ENCODE measurements around the gene GUCA1C. TPM values are rescaled to one million over a fixed set of nuclear protein-coding genes. Genes with fewer than 3 reads are reported as not detected.

Gene GUCA1C, protein sequence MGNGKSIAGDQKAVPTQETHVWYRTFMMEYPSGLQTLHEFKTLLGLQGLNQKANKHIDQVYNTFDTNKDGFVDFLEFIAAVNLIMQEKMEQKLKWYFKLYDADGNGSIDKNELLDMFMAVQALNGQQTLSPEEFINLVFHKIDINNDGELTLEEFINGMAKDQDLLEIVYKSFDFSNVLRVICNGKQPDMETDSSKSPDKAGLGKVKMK
- total RNA-seq, result not detected
- long read RNA-seq, result 0 reads

DNA sequence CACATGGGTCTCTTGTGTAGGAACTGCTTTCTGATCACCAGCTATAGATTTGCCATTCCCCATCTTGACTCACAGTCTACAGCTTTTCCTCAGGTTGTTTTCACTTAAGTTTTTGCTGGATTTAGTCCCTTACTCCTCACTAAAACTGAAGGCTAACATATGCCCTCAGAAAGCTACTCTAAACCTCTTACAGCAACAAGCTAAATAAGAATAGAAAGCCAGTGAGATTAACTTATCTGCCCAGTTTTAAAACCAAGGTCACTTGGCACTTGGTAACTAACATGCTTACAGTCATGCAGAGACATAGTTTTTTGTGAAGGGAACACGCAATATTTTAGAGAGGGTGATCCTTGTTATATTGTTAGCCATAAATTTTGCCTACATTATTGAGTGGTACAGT lies at the start of gene GUCA1C:
TSS of gene GUCA1C (minus strand) at position 180 of the 400 bp plus-strand sequence. CDS start at position 63, 117 bp downstream.
- intact Hi-C loops (cut with DNase I), result no loop called here
- ATAC-seq (no peak), DNase-seq (no peak)

DNA sequence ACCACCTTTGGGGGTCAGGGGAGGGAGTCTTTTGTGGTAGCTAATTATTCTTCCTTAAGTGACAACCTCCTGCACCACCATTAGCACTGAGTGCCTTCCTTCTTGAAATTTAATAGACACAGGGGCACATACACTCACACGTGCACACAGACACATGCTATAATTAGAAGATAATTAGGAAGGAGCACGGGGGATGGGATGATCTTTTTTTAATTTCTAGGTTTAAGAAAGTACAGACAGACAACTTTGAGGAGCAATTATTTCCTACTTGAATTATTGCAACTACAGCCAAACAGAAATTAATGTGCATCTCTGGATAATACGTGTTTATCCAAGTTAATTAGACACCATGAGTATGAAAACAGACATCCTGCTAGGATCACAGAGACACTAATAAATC lies 44.8 kb upstream of the GUCA1C start:
- ATAC-seq, result no peak
- intact Hi-C loops (cut with DNase I), result no loop called here
- no peak for DNase-seq

DNA sequence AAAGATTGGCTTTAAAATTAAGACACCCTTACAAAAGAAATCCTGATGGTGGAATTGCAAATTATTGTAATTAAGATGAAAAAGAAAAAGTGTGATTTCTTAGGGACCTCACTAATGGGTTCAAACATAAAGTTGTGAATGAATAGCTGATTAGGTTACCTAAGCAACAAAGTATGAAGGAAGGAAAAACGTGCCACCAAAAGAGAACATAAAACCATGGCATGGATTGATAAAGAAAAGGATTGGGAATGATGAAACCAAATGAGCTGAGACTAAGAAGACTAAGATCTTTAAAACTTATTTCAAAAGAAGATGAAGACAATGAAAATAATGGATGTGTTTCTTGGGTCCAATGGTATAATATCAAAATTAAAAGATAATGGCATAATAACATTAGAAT lies 32.2 kb upstream of the GUCA1C start:
- ATAC-seq, result no peak
- intact Hi-C loops (cut with DNase I), result no loop called here

DNA sequence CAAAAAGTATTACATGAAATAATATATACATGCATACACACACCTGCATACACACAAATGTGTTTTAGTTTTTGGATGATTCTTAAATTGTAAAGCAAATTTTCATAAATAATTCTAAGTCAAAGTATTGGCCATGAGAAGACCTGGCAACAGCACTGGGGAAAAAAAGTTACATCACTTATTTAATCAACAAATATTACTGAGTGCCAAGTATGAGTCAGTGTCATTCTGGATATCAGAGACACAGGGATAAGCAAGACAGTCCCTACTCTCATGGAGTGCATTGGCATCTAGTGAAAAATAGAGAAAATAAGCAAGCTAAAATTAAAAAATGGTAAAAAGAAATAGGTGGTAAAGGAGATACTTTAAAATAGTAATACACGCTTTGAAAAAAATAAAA lies 29.4 kb upstream of the GUCA1C start:
- ATAC-seq (no peak), DNase-seq (no peak)

More for the DNA sequence above, 32.2 kb upstream of the GUCA1C start:
- DNase-seq, result no peak

DNA sequence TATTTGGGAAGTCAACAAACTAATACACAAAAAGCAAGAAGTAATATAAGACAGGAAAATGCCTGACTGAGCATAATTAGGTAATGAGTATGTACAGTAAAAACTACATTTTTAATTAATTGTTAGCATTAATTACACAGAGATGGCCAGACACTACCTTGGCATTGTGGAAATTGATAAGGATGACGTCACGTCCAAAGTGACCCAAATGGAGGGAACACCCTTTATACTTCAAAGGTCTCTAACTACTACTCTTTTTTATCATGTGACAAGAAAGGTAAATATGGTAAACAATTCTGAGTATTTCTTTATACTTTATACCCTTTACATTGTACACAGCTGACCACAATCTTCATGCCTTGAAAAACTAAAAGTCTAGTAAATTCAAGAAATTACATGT lies 22.4 kb upstream of the GUCA1C start:
- no peak for ATAC-seq
- DNase-seq, result no peak
- intact Hi-C loops (cut with DNase I), result no loop called here

More for the DNA sequence above, 29.4 kb upstream of the GUCA1C start:
- intact Hi-C loops (cut with DNase I), result no loop called here

GRCh38 chr3:108973019-108973418 lies 19.3 kb upstream of the GUCA1C start:
- ATAC-seq (no peak), DNase-seq (no peak)
- intact Hi-C loops (cut with DNase I), result no loop called here

GRCh38 chr3:108972482-108972881 lies 18.8 kb upstream of the GUCA1C start:
- ATAC-seq (no peak), DNase-seq (no peak)
- intact Hi-C loops (cut with DNase I), result no loop called here

GRCh38 chr3:108970561-108970960 lies 16.9 kb upstream of the GUCA1C start:
- no peak for DNase-seq
- intact Hi-C loops (cut with DNase I), result no loop called here
- no peak for ATAC-seq

GRCh38 chr3:108966773-108967172 lies 13.1 kb upstream of the GUCA1C start:
- DNase-seq (no peak), ATAC-seq (no peak)
- intact Hi-C loops (cut with DNase I), result no loop called here

DNA sequence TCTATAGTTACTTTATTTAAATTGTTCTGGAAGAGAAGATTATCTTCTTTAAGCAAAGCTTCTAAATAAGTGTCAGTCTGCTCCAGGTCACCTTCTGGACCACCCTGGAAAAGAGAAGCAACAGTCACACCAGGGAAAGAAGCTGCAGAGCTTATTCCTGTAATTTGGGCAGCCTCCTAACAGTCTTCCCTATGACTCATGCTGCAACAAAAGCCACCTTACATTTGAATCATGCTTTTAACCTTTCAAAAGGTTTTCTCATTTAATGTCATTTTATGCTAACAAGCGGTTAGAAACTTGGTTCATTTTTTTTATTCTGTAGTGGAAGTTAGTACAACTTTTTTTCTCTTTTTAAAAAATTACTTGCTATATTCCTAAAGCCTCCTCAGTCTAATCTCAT lies 5.3 kb upstream of the GUCA1C start:
- intact Hi-C loops (cut with DNase I), result no loop called here
- DNase-seq (no peak), ATAC-seq (no peak)

DNA sequence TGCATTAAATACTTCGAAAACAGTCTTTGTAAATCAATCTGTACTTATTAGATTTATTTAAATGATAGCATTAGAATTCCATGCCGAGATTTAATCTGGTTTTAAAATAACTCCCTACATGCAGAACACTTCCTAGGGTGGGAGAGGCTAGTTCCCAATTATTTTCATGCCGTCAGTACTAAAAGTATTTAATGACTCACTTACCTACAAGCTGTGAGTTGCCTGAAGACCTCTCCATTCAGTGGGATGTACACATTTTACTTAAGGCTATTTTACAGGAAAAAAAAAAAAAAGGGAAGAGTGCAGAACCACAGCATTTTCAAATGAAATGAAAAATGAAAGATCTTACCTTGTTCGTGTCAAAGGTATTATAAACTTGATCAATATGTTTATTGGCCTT lies 469 bp downstream of the GUCA1C start:
- ATAC-seq, result no peak
- no peak for DNase-seq
- intact Hi-C loops (cut with DNase I), result no loop called here

DNA sequence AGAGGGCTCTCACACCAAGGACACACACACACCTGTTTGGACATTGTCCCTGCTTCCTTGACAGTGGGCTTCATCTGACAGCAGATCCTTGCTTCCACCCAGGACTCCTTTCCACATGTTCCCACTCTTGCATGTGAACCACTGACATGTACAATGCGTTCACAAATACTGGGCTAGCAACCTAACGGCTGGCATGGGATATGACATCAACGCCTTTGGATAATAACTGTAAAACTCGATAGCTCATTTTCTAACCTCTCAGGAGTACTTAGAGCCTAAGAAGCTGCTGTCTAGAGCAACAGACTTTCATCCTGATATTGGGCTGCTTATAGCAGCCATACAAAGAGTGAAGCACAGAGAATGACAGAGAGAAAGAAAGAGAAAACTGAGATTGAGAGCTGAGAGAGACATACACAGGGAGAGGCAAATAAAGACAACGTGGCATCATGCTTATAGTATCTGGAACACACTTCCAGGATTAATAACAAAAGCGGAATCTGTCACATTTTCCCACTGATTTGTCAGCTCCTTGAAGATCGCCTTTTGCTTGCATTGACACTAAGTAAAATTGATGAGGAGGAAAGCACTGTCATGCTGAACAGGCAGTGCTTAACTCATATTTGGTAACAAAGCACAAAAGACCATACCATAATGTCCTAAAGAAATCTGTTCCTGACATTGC lies 1.7 kb downstream of the GUCA1C start:
- DNase-seq (no peak), ATAC-seq (no peak)
- intact Hi-C loops (cut with DNase I), result no loop called here

DNA sequence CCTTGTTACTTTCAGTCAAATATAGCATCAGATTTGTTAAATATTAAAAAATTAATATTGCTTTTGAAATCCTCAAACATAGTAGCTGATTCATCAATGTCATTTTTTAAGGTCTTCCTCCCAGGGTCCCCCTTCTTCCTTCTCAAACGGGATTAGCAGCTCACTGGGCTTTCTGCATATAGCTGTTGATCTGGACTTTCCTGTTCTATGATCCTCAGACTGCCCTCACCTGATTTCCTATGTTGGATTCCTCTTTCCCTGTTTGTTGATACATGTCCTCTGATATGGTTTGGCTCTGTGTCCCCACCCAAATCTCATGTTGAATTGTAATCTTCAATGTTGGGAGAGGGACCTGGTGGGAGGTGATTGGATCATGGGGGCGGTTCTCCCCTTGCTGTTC lies 5.8 kb downstream of the GUCA1C start:
- intact Hi-C loops (cut with DNase I), result no loop called here
- ATAC-seq, result no peak
- DNase-seq, result no peak

DNA sequence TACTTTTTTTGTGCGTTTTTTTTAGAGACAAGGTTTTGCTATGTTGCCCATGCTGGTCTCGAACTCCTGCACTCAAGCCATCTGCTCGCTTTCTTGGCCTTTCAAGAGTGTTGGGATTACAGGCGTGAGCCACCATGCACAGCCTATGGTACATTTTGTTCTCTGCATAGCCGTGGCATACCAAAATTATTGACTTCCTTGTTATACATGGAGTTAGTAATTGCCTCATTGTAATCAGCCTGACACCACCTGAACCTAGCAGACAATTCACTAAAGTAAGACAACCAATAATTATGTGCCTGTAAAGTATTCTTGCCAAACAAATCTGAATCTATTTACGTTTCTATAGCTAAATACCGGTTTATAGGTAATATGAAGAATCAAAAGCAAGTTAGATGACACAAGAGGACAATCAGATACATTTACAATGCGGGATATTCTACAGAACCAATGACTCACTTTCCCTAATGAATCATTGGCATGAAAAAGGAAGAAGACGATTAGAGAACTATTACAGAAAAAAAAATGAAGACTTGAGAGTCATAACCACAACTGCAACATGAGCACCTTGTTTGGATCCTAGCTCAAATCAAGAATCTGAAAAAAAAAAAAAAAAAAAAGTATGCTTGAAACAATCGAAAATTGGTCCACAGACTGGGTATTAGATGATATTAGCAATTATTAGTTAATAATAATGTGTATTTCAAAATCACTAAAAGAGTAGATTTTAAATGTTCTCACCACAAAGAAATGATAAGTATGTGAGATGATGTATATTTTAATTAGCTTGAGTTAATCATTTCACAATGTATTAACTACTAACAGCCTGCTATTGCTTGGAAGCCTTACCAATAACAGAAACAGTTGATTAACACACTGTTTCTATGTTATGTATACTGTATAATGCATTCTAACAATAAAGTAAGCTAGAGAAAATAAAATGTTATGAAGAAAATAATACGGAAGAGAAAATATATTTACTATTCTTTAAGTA lies 7.1 kb downstream of the GUCA1C start:
- ATAC-seq (no peak), DNase-seq (no peak)
- intact Hi-C loops (cut with DNase I), result no loop called here

- intact Hi-C loops (cut with DNase I), result no loop called here
- no peak for DNase-seq
- no peak for ATAC-seq
Observed at GRCh38 chr3:108940568-108941263, 13.0 kb downstream of the GUCA1C start.

GRCh38 chr3:108940166-108940565 lies 13.5 kb downstream of the GUCA1C start:
- DNase-seq (no peak), ATAC-seq (no peak)
- intact Hi-C loops (cut with DNase I), result no loop called here

DNA sequence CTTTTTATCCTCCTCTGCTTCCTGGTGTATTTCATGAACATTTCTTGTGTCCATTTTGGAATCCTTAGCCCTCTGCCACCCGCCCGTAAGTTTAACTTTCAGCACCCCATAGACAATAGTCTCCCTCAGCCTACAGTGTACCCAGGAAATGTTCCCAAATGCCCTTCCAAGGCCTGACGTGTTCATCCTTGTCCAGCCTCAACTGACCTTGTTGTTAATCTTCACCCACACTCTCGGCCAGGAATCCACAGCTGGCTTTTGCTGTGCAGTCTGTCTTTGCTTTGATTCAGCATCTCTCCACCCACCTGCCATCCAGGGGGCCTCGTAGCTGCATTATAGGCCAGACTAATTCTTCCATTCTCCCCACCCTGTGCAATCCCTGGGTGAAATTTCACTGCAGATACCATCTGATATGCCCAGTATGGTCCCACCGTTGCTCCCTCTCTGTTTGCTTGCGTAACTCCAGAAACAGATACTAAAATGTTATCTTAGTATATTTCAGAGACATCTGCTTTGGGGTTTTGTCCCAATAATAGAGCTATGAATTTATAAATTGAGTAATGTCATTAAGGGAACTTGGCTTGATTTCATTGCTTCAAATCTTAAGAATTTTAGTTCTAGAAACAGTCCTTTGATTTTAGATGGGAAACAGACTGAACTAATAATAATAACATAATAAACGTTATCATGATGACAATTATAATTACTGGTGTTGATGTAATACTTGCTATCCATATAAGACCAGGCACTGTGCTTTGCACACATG lies 16.6 kb downstream of the GUCA1C start:
- DNase-seq (no peak), ATAC-seq (no peak)
- intact Hi-C loops (cut with DNase I), result no loop called here

GRCh38 chr3:108931035-108931434 lies 22.6 kb downstream of the GUCA1C start:
- DNase-seq, result no peak
- ATAC-seq, result no peak

GRCh38 chr3:108918866-108919265 lies 34.8 kb downstream of the GUCA1C start:
- intact Hi-C loops (cut with DNase I), result loop anchor here in 1 of 2 donors (10.0 kb wide), 1 partner anchor 434 kb away; no protein-coding TSS in a partner anchor
- ATAC-seq, result no peak
- no peak for DNase-seq

More at GRCh38 chr3:108931035-108931434, 22.6 kb downstream of the GUCA1C start:
- intact Hi-C loops (cut with DNase I), result no loop called here

Data from left cardiac atrium (tissue), 4 donors.